NCI-H146 treated with DMSO at 0.1 percent for 48 hours (cell line): ENCODE results near the gene PCSK6.
"Not testable (repeated sequence)": the region's sequence is repeated elsewhere in the genome, so short reads cannot be mapped to it uniquely, and the experiment has no call there.

Experiments used
- DNase-seq: peaks from one replicate; lab custom pipeline; 2025; ENCODE audit not compliant: unreplicated experiment; lab: John Stamatoyannopoulos, UW

The PCSK6 gene

GRCh38 chr15:101337976-101338375 is 151.5 kb downstream of the PCSK6 start:
- no peak for DNase-seq

DNA sequence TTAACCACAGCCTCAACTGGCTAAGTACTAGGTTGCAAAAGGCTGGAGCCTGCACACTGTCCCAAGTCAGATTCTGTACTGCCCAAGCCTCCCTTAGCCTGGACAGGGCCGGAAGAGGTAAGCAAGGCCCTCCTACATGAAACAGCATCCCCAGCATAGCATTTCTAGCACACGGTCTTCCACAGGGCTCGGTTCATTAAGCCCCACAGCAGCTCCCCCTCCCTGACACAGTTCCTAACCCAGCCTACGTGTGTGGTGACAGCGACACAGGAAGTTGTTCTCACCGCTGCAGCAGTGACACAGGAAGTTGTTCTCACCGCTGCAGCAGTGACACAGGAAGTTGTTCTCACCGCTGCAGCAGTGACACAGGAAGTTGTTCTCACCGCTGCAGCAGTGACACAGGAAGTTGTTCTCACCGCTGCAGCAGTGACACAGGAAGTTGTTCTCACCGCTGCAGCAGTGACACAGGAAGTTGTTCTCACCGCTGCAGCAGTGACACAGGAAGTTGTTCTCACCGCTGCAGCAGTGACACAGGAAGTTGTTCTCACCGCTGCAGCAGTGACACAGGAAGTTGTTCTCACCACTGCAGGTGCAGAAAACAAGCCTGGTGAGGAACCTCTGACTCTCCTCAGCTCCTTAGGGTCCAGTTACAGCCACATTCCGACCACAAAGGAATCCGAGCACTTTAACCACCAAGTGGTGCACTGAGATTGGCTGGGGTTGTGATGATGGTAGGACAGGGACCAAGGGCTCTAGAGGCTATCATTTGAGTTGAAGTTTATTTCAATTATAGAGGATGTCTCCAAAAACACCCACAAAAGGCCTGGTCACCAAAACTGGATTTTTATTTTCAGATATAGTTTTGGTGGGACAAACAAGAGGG is 155.4 kb downstream of the PCSK6 start:
- DNase-seq, result not testable (repeated sequence)

DNA sequence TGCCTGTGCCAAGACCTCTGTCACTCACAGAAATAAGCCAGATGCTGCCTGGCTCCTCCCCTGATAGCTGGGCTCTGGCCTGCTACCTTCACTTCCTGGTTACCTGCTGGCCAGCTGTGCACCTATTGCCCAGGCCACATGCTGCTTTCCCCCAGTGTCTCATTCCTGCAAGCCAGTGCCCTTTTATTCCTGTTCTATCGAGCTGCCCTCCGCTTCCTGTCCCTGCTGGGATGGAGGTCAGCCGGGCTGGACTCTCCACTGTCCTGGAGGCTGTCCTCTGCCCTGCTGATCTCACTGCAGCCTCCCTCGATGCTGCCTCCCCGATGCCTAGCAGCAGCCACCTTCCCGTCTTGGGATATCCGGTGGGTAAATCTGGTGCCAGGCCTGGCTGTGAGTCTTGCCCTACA is 157.4 kb downstream of the PCSK6 start:
- DNase-seq, result no peak

DNA sequence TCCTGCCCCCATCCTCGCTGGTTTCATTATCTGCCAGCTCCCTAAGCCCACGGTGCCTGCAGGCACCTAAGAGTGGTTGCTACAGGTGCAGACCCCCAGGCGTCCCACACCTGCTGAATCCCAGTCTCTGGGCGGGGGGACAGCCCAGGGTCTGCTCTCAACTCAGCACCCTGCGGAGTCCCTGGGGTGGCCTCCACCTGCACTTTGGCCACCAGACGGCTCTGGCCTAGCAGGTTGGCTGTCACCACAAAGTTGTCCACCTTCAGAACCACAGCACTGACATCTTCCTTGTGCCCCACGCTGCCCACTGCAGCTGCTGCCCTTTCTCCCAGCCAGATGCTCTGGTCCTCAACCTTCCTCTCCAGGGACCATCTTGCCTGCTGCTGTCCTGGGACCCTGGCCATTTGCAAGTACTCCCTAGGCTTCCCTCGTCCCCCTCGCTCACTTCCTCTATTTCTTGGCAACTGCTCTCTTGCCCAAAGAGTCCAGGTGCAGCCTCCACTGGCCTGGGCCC is 159.6 kb downstream of the PCSK6 start:
- no peak for DNase-seq

GRCh38 chr15:101329309-101329863 is 160.1 kb downstream of the PCSK6 start:
- no peak for DNase-seq

DNA sequence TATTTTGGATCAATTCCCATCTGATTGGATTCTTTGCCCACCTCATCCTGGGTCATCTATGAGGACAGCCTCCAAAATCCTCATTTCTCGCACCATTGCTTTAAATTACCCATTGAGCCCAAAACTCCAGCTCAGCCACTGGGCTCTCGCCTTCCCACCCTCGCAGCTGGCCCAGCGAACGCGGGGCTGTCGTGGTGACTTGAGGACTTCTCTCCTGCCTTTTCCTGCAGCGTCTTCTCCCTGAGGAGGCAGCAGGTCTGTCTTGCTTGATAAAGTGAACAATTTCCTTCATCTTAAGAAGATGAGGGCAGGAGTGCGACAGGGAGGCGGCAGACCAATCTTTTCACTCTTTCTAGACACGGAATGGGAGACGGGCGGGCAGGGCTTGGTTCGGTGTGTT is 161.5 kb downstream of the PCSK6 start:
- no peak for DNase-seq

GRCh38 chr15:101327147-101327740 is 162.3 kb downstream of the PCSK6 start:
- DNase-seq, result no peak

DNA sequence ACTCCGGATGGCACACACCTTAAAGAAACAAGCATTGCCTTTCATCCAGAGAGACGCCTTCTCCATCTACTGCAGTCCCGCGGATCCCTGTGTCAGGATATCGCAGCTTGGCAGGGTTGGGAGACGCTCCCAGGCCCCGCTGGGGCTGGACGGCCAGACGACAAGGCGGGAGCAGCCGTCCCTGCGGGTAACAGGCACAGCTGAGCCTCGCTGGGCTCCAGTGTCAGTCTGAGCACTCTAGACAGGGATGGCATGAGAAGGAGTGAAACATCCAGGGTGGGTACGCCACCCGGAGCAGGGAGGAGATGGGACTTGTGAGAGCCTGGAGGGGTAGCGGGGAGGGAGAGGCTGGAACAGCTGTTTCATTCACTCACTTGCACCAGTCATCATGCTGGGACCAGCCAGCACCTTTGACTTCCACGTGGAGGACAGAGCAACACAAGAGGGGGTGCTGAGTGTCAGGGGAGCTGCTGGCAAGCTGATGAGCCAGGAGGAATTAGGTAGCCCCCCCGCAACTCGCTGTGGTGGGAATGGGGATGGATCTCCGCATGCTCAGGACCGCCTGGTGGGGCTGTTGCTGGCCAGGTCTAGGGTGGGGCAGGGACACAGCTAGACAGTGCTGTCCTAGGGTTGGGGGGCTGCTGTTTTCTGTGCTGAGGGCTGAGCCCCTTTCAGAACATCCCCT is 162.9 kb downstream of the PCSK6 start:
- no peak for DNase-seq

DNA sequence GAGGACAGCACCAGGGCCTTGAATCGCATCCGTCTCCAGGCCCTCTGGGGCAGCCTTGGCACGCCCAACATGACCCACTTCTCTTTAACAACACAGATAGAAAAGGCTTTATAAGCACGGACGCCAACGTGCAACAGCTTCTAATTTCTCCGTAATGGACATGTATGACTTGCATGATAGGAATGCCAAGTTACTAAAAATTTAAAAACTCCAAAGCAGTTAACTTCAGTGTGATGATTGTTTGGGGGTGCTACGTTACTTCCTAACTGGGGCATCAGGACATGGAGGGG is 163.5 kb downstream of the PCSK6 start:
- no peak for DNase-seq

- no peak for DNase-seq
Measured at GRCh38 chr15:101325263-101326025, 164.1 kb downstream of the PCSK6 start.

DNA sequence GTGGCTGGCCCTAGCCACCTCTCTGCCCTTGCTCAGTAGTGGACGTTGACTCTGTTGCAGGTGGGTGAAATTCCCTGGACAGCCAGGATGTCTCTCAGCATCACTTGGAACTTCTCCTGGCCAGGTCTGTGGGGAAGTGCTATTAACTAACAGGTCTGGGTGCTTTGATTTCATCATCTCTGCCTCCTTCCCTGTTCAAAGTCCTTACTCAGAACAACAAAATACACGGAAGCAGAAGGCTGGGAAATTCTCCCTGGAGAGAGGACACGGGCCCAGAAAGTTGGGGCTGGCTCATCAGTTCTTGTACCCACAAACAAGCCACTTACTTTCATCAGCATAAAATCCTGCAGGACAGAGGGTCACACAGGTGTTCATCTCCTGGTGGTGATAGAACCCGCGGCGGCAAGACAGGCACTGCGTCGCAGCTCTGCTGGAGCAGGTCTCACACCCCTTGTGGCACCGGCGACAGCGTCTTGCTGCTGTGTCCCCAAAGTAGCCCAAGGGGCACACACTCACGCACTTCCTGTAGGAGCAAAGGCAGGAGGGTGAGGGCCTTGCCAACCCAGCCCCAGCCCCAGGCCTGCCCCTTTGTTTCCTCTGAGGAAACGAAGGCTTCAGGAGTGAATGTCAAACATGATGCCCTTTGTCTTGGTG is 164.9 kb downstream of the PCSK6 start:
- no peak for DNase-seq

DNA sequence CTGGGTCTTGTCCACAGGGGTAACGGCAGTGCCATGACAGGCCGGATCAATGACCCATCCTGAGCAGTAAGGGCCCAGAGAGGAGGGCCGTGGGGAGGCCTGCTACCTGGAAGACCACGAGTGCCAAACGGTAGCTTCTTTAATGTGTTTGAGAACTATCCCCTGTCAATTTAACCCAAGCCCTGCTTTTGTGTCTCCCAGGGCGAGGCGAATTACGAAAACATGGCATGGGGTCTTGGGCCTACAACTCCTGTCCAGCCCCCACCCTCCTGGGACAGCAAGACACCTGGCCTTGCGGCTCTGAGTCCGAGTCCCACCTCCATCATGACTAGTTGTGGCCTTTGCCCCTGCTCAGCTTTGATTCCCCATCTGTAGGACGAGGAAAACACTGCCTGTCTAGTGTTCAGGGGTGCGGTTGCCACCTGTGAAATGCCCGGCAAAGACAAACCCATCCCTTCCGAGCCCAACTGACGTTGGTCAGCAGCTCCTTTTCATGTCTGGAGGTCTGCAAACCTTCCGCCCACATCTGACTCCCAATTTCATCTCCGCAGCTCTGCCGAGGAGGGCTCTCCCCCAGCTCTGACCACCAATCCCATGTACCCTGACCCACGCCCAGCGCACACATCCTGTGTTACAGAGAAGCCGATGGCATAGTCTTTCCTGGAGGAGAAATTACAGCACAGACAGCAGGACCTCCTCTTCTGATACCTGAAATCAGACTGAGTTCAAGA is 165.5 kb downstream of the PCSK6 start:
- DNase-seq, result no peak

DNA sequence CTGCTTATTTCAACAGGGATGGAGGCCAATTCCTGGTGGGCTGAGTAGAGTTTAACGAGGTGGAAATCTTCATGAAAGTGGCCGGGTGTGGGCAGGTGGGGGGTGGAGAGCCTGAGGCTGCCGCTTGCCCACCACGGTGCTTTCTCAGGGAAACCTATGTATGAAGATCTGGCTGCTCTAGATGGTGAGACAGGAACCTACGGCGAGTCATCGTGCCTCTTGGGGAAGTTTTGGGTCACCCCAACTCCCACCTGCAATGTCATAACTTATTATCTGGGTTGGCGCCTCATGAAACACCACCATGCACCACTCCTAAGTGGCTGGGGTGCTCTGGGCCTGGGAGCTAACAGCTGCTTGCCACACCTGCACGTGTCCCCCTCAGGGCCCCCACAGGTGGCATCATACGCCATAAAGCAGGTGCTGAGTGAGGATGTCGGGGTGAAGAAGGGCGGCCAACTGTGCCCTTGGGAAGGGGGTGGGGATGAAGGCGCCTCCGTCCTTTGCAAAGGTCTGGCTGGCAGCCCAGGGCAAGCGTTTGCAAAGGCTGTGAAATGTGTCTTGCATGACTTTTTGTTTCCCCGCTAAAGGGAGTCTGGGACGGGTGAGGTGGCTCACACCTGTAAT is 166.5 kb downstream of the PCSK6 start:
- DNase-seq, result no peak

DNA sequence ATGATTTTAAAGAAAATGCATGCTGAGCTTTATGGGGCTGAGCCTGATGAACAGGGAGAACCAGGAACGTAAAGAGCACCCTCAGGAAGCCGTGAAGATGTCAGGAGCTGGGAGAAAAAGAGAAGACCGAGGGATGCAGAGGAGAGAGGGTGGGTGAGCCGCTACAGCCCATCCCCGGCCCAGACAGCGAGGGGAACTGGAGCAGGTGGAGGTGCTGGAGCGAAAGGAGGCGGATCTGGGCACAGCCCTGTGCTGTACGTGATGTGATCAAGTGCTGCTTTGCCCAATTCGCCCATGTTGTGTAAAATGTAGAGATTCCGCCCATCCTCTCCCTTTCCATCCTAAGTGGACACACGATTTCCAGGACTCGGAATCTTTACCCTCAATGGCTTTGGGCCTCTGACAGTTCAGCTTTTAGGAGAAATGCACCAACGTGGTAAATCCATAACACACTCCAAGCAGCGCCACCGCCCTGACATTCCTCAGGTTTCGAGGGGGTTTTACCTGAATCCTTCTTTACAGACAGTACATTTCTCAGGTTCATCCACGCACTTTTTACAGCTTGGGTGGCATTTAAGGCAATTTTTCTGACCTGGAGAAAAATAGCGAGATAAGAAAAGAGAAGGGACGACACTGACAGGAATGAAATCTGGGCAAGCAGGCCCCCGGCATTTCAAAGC is 167.4 kb downstream of the PCSK6 start:
- no peak for DNase-seq

DNA sequence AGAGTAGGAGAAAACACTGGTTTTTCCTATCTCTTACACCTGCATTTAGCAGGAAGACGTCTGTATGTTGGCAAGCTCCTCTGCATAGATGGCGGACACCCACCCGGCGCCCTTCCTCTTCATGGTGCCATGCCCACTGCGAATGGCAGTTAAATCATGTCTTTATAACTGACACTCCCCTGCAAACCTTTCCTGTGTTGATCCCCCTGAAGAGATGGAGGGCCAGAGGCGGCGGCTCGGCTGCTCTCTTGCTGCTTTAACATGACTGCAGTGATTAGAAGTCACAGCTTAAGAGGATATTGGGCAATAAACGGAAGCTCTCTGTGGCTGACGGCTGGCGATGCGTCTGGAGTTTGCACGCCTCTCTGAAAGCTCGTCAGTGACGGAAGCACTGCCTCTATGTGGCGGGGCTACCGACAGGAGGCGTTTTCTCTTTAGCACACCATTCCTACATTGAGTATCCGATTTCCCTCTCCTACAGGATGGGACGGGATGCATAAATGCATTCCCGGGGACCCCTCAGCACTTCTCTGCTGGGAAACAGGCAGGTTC is 168.9 kb downstream of the PCSK6 start:
- peak; percentile 17 for DNase-seq

DNA sequence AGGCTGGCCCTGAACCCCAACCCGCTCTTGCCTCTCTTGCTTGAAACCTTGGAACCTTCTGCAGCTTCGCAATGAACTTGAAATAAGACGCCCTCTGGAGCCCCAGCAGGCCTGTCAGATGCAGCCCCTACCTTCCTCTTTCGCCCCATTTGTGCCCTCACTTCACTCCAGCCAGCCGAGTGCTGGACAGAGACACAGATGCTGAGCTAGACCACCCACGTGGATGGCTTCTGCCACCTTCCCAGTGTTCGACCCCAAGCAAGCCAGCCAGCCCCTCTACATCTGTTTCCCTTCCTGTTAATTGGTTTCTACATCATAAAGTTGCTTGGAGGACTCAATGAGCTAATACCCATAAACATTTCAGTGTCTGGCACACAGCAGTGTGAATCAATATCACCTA is 170.7 kb downstream of the PCSK6 start:
- no peak for DNase-seq

DNA sequence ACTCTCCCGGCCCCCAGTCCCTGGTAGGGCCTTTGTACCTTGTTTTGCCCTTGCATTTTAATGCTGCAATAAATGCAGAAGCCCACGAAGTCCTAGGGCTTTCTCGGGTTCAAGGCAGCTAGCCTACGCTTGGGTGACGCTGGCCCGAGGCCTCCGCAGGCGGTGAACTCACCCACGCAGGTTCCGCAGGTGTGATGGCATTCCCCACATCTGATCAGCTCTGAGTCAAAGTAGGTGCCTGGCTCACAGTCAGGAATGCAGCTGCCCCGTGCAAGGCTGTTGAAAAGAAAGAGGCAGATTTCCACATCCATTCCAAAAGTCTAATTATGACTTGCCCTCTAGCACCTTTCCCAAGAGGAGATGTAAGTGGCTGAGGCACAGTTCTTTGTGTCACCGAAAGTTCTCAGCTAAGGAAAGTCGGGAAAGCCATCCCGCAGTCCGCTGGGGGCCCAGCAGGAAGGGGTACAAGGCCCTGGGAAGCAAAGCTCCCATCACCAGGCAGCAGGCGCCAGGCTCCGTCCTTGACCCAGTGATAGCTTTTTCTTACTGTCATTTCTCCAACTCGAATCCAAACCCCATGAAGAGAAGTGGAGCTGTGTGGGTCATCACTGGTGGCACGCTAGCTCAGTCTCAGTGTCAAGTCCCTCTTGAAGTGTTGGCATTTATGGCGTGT is 171.2 kb downstream of the PCSK6 start:
- no peak for DNase-seq

DNA sequence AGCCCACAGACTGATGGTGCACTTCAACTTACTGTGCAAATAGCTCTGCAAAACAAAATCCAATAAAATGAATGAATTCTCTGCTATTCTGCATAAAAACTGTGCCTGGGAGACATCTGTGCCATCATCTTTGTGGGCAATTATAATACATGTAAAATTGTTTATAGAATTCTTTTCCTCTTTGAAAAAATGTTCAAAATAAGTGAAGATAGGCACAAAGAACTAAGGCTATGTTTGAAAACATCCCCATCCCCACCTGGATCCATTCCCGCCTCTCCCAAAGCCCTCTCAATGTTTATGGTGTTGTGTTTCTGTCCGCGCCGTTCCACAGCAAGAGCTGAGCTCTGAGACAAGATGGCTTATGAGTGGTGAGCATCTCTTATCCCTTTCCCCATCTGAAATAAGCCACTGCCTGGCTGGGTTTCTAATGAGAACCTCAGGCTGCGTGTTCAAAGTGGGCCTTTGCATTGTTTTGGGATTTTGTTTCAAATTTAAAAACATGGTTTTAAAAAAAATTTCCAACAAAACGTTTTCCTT is 172.1 kb downstream of the PCSK6 start:
- no peak for DNase-seq
